Measurements from ENCODE around the gene SPIN2B. TPM values are rescaled to one million over a fixed set of nuclear protein-coding genes. Genes with fewer than 3 reads are reported as not detected.
"Not testable (repeated sequence)": the region's sequence is repeated elsewhere in the genome, so short reads cannot be mapped to it uniquely, and the experiment has no call there.

Gene SPIN2B
- total RNA-seq, 2 experiments from 2014 or later, result 6.8 to 8.2 TPM

DNA sequence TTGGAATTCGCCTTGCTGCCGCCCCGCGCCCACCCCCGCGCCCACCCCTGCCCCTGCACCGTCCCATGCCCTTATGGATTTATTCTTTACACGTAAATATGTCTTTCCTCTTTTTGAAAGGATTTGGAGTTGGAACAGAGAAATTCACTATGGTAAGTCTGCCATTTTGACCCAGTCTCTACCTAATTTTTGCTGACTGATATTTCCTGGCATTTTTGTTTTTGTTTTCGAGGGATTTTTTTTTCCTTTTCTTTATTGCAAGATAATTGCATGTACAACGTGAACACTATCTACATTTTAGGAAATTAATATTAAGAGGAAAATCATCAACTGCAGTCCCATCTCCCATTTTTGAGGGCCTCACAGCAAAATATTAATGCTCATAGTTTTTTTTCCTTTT lies 468 bp upstream of the SPIN2B start:
- intact Hi-C loops (cut with micrococcal nuclease), result loop anchor here (1.0 kb wide), 2 partner anchors 127 to 165 kb away; partner anchors contain the start of gene SPIN3
- Mint-ChIP-seq H3K9me3 (no peaks in the 10 kb centered on the region), H3K4me1 (ENCODE audit: low read depth) (peaks cover 10% of the 10 kb centered on the region), H3K4me3 (peak overlapping the region; percentile 89), H3K36me3 (ENCODE audit: low read depth) (peaks cover 9% of the 10 kb centered on the region), H3K27ac (peak overlapping the region; percentile 88), H3K27me3 (ENCODE audit: low read depth) (no peaks in the 10 kb centered on the region)
- DNase-seq, result no peak
- CTCF ChIA-PET, result no interaction called here

DNA sequence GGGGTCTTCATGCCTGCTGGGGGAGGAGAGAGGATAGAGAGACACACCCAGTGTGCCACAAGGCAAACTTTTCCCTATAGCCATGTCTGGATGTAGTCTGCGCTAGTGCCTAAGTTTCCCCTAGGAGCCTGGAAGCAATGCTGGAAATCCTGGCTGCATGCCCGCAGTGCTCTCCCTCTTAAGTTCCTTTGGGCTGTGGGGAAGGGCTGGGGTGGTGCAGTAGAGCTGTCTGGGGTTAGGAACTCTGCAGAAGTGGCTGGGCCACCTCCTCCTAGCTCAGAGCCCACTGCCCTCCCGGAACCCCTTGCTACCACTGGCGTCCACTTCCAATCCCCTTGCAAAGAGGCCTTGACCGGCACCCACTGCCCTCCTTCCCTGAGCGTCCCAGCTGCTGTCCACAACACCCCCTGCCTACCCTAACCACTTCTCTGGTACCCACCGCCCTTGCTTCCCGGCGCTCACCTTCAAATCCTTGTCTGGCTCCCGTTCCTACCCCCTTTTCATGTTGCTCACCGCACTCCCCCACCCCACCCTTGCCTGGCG lies 658 bp downstream of the SPIN2B start:
- H3K4me3 Mint-ChIP-seq, result peak overlapping the region; percentile 89
- H3K36me3 Mint-ChIP-seq (ENCODE audit: low read depth); H3K9me3 Mint-ChIP-seq; CTCF ChIA-PET; H3K27me3 Mint-ChIP-seq (ENCODE audit: low read depth); H3K4me1 Mint-ChIP-seq (ENCODE audit: low read depth): not testable (repeated sequence)
- intact Hi-C loops (cut with micrococcal nuclease), result loop anchor here (1.0 kb wide), 2 partner anchors 125 to 167 kb away; partner anchors contain the start of gene SPIN3
- H3K27ac Mint-ChIP-seq, result peak overlapping the region; percentile 88
- DNase-seq, result peak; percentile 3

DNA sequence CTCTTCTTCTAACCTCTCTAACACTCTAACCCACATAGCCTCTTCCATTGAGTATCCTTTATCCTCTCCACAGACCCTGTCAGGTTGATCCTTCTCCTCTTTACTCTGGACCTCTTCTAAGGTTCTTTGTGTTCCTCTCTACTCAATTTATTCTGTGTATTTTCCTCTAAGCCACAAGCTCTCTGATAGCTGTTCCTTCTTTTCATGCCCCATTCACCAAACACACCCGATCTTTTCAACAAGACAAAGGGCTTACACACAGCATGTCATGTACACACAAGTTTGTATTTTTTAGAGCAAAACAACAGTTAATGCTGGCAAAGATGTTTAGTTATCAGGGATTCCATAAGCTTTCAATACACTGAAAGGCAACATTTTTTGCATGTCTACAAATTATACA lies 1.9 kb downstream of the SPIN2B start:
- peaks cover 7% of the 10 kb centered on the region for H3K4me1 Mint-ChIP-seq (ENCODE audit: low read depth)
- H3K27ac Mint-ChIP-seq, result no peak overlapping the region
- no peak for DNase-seq
- no peaks in the 10 kb centered on the region for H3K27me3 Mint-ChIP-seq (ENCODE audit: low read depth)
- H3K4me3 Mint-ChIP-seq, result no peak overlapping the region
- no peaks in the 10 kb centered on the region for H3K9me3 Mint-ChIP-seq
- intact Hi-C loops (cut with micrococcal nuclease), result no loop called here
- peaks cover 12% of the 10 kb centered on the region for H3K36me3 Mint-ChIP-seq (ENCODE audit: low read depth)
- CTCF ChIA-PET, result no interaction called here

DNA sequence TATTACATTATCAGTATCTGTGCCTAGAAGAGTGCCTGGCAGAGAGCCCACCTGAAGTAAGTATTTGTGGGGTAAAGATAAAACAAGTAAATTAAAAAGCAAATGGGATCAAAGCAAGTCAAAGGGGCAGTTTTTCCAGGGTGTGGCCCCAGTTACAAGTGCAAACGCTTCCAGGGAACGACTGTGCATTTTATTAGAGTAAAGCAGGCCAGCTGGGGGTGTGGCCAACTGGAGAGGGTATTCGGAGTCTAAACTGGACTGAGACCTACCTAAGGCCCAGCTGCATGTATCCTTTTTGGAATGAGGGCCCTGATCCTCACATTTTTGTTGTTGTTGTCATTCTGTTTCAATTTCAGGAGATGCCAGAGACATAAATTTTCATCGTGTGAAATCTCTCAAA lies 3.8 kb downstream of the SPIN2B start:
- H3K9me3 Mint-ChIP-seq, result not testable (repeated sequence)

DNA sequence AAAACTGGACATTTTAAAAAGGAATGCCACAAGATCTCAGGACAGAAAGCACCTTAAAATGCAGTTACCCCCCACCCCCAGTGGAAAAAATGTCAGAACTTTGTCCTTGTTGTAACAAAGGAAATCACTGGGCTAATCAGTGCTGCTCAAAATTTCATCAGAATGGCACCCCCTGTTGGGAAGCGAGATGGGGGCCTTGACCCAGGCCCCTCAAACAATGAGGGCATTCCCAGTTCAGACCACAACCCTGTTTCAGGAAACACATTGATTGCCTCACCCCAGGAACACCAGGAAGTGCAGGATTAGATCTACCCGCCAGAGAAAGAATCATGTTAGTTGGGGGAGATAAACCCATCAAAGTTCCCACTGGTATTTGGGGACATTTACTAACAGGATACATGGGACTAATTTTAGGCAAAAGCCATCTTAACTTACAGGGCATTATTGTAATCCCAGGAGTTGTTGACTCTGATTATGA lies 16.4 kb downstream of the SPIN2B start:
- H3K9me3 Mint-ChIP-seq, result peaks cover 6% of the 10 kb centered on the region
- intact Hi-C loops (cut with micrococcal nuclease), result no loop called here
- H3K4me3 Mint-ChIP-seq, result no peak overlapping the region

More for the DNA sequence above, 3.8 kb downstream of the SPIN2B start:
- CTCF ChIA-PET; H3K4me1 Mint-ChIP-seq (ENCODE audit: low read depth); H3K4me3 Mint-ChIP-seq; intact Hi-C loops (cut with micrococcal nuclease); DNase-seq; H3K27ac Mint-ChIP-seq; H3K27me3 Mint-ChIP-seq (ENCODE audit: low read depth): not testable (repeated sequence)
- H3K36me3 Mint-ChIP-seq (ENCODE audit: low read depth), result peaks cover 17% of the 10 kb centered on the region

DNA sequence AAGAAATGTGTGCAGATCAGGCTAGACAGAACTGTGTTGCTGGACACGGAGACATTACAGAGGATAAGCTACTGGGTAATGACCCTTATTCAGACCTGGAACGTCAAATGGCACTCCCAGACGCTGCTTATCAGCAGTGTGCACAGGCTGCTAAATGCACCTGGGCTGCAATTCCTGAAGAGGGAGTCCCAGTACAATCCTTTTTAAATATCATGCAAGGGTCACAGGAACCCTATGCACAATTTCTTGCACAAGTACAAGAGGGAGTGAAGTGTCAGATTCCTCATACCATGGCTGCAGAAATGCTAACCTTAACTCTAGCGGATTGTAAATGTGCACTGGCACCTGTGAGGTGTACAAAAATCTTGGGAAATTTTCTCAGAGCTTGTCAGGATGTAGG lies 16.9 kb downstream of the SPIN2B start:
- Mint-ChIP-seq H3K4me1 (ENCODE audit: low read depth) (no peaks in the 10 kb centered on the region), H3K36me3 (ENCODE audit: low read depth) (peaks cover 37% of the 10 kb centered on the region), H3K4me3 (no peak overlapping the region), H3K9me3 (peaks cover 8% of the 10 kb centered on the region), H3K27me3 (ENCODE audit: low read depth) (no peaks in the 10 kb centered on the region), H3K27ac (no peak overlapping the region)
- intact Hi-C loops (cut with micrococcal nuclease), result no loop called here
- CTCF ChIA-PET, result no interaction called here
- no peak for DNase-seq

More for the DNA sequence above, 16.4 kb downstream of the SPIN2B start:
- Mint-ChIP-seq H3K36me3 (ENCODE audit: low read depth) (peaks cover 36% of the 10 kb centered on the region), H3K4me1 (ENCODE audit: low read depth) (no peaks in the 10 kb centered on the region), H3K27me3 (ENCODE audit: low read depth) (no peaks in the 10 kb centered on the region), H3K27ac (no peak overlapping the region)
- CTCF ChIA-PET, result no interaction called here
- DNase-seq, result no peak

DNA sequence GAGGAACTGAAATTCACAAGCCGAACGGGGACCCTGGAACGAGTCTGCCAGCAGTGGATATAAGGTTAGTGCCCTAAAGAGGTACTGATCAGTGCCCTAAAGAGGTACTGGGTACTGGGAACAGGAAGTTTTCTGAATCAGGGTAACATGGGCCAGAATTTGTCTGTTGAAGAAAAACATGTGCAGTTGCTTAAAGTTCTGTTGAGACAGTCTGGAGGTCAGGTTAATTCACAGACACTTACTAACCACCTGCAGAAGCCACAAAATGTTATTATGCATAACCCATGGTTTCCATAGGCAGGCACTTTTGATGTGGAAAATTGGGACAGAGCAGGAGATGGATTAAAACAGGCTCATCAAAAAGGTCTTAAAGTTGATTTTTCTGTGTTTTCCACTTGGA lies 17.9 kb downstream of the SPIN2B start:
- Mint-ChIP-seq H3K36me3 (ENCODE audit: low read depth) (peaks cover 40% of the 10 kb centered on the region), H3K27me3 (ENCODE audit: low read depth) (no peaks in the 10 kb centered on the region), H3K9me3 (peaks cover 10% of the 10 kb centered on the region), H3K4me3 (no peak overlapping the region), H3K4me1 (ENCODE audit: low read depth) (no peaks in the 10 kb centered on the region), H3K27ac (no peak overlapping the region)
- CTCF ChIA-PET, result no interaction called here
- DNase-seq, result no peak
- intact Hi-C loops (cut with micrococcal nuclease), result no loop called here

DNA sequence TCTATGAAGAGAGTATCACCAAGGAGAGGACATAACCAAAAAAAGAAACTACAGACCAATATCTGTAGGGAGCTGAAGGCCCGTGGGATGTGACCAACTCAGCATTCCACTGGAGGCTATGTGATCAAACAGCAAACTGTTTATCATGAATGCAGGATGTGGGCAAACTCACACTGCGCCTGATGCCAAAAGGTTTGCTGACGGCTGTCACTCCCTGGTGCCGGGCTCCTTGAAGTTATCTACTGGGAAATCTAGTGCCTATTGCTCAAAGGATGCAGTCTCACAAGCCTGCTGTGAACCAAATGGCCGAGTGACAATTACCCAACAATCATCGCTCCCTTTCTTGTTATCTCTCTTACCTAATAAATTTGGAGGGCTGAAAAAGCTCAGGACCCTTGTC lies 18.4 kb downstream of the SPIN2B start:
- H3K4me3 Mint-ChIP-seq; intact Hi-C loops (cut with micrococcal nuclease); H3K9me3 Mint-ChIP-seq; H3K4me1 Mint-ChIP-seq (ENCODE audit: low read depth); H3K27me3 Mint-ChIP-seq (ENCODE audit: low read depth); H3K27ac Mint-ChIP-seq; CTCF ChIA-PET: not testable (repeated sequence)
- peaks cover 42% of the 10 kb centered on the region for H3K36me3 Mint-ChIP-seq (ENCODE audit: low read depth)
- DNase-seq, result peak; percentile 4

DNA sequence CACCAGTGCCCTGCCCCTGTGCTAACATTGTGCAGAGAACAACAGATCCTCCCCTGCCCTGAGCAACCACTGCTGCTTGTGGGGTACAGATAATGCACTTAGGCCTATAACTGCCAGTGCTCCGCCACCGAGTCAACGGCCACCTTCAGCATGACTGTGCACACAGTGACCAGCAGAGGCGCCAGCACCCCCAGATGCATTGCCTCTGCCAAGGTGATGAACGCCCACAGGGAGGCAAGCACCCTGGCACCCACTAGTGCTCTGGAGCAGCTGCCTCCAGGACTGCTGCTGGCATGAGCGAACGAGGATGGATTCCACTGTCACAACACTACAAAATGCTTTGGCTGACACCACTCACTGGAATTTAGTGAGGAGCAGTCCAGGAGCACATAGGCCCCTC lies 38.2 kb downstream of the SPIN2B start:
- H3K27me3 Mint-ChIP-seq (ENCODE audit: low read depth), result no peaks in the 10 kb centered on the region
- no peak overlapping the region for H3K27ac Mint-ChIP-seq
- no peak for DNase-seq
- peaks cover 52% of the 10 kb centered on the region for H3K36me3 Mint-ChIP-seq (ENCODE audit: low read depth)
- intact Hi-C loops (cut with micrococcal nuclease), result no loop called here
- CTCF ChIA-PET, result no interaction called here
- no peak overlapping the region for H3K4me3 Mint-ChIP-seq
- H3K4me1 Mint-ChIP-seq (ENCODE audit: low read depth), result no peaks in the 10 kb centered on the region
- H3K9me3 Mint-ChIP-seq, result peaks cover 16% of the 10 kb centered on the region

DNA sequence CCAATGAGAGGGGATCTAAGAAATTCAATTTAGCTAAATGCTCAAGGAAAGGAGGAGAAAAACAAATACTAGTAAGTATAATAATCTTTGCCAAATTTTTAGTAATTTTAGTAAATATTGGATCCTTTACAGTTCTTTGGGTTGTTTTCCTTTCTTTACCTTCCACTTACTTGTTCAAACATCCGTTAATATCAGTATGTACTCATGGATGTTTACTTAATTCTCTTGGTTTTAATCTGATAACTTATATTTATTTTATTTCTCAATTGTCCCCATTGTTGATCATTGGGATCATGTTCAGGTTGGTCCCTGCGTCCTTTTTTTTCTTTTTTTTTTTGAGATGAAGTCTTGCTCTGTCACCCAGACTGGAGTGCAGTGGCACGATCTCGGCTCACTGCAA lies 46.9 kb downstream of the SPIN2B start:
- Mint-ChIP-seq H3K27me3 (ENCODE audit: low read depth) (no peaks in the 10 kb centered on the region), H3K9me3 (no peaks in the 10 kb centered on the region), H3K36me3 (ENCODE audit: low read depth) (peaks cover 5% of the 10 kb centered on the region), H3K4me3 (no peak overlapping the region), H3K27ac (no peak overlapping the region), H3K4me1 (ENCODE audit: low read depth) (no peaks in the 10 kb centered on the region)
- CTCF ChIA-PET, result no interaction called here
- DNase-seq, result no peak
- intact Hi-C loops (cut with micrococcal nuclease), result no loop called here

DNA sequence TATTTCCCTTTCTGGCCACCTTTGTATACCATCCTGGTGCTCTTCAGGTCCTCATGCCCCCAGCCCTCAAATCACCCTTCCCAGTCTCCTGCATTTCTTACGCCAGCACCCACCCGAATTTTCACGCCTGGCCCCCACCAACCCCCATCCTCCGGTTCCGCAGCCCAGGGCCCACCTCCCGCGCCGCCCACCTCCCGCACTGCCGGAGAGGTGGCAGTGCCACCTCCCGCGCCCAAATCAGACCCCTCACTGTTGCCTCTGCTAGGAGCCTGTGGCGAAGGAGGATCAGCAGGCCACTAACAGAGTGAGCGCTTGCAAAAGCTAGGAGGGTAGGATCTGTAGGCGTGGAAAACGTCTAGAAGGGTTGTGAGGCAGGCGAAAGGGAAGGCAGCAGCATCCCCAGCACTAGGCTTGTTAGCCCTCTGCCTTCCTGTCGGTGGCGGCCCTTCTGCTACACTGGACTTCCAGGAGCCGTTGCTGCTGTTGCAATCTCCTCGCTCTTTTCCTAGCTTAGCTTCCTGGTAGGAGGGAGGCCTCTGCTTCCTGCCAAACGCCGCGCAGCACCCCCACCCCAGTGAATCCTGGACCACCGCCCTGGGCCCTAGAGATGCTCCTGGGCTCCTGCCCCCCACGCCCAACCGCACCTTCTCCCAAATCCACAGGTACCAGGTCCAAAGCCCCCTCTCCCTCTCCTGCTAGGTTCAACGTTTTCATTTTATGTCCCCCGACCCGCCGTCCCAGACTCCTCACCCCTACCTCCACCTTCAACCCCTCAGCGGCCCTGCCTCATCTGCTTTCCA lies 51.0 kb downstream of the SPIN2B start:
- no peaks in the 10 kb centered on the region for H3K4me1 Mint-ChIP-seq (ENCODE audit: low read depth)
- H3K27ac Mint-ChIP-seq, result no peak overlapping the region
- H3K27me3 Mint-ChIP-seq (ENCODE audit: low read depth), result no peaks in the 10 kb centered on the region
- no peaks in the 10 kb centered on the region for H3K9me3 Mint-ChIP-seq
- H3K36me3 Mint-ChIP-seq (ENCODE audit: low read depth), result no peaks in the 10 kb centered on the region
- no peak overlapping the region for H3K4me3 Mint-ChIP-seq
- CTCF ChIA-PET, result no interaction called here
- no peak for DNase-seq
- intact Hi-C loops (cut with micrococcal nuclease), result no loop called here
